Parathyroid adenoma (tissue), 2 donors: ENCODE results near the gene GPR171.
"Not testable (repeated sequence)": the region's sequence is repeated elsewhere in the genome, so short reads cannot be mapped to it uniquely, and the experiment has no call there.

ENCODE experiments used
- H2AFZ ChIP-seq: fragments of 300-600 bp; sonication (generic); one replicate; pipeline ENCODE4 v1.7.0; 2017; ENCODE audit warnings: antibody characterized with exemption, mild to moderate bottlenecking
- H3K27ac ChIP-seq: fragments of 300-600 bp; sonication (generic); one replicate; pipeline ENCODE4 v1.7.0; 2017
- H3K27me3 ChIP-seq: fragments of 300-600 bp; sonication (generic); one replicate; pipeline ENCODE4 v1.7.0; 2017; ENCODE audit warnings: low read length; ENCODE audit not compliant: control insufficient read depth, insufficient read depth
- H3K36me3 ChIP-seq: fragments of 300-600 bp; sonication (generic); one replicate; pipeline ENCODE4 v1.7.0; 2017; ENCODE audit warnings: low read length; ENCODE audit not compliant: control insufficient read depth, insufficient read depth
- H3K4me1 ChIP-seq: fragments of 300-600 bp; sonication (generic); one replicate; pipeline ENCODE4 v1.7.0; 2017; ENCODE audit warnings: control low read depth
- H3K4me2 ChIP-seq: fragments of 300-600 bp; sonication (generic); one replicate; pipeline ENCODE4 v1.7.0; 2017; ENCODE audit warnings: low read length
- H3K4me3 ChIP-seq: fragments of 300-600 bp; sonication (generic); one replicate; pipeline ENCODE4 v1.7.0; 2017; ENCODE audit warnings: low read depth, low read length
- H3K79me2 ChIP-seq: fragments of 300-600 bp; sonication (generic); one replicate; pipeline ENCODE4 v1.7.0; 2017; ENCODE audit warnings: control low read depth
- H3K9ac ChIP-seq: fragments of 300-600 bp; sonication (generic); one replicate; pipeline ENCODE4 v1.7.0; 2017; ENCODE audit warnings: mild to moderate bottlenecking
- H3K9me3 ChIP-seq: fragments of 300-600 bp; sonication (generic); one replicate; pipeline ENCODE4 v1.7.0; 2017; ENCODE audit warnings: low read length; ENCODE audit not compliant: control insufficient read depth
- TF ChIP-seq, protein P1 (sequence below): fragments of 300-600 bp; sonication (generic); IDR thresholded peaks from one replicate; pipeline ENCODE4 v1.7.0; 2017; ENCODE audit warnings: antibody characterized with exemption, mild to moderate bottlenecking
- donor health status: primary hyperparathyroidism.

The GPR171 gene, protein sequence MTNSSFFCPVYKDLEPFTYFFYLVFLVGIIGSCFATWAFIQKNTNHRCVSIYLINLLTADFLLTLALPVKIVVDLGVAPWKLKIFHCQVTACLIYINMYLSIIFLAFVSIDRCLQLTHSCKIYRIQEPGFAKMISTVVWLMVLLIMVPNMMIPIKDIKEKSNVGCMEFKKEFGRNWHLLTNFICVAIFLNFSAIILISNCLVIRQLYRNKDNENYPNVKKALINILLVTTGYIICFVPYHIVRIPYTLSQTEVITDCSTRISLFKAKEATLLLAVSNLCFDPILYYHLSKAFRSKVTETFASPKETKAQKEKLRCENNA

DNA sequence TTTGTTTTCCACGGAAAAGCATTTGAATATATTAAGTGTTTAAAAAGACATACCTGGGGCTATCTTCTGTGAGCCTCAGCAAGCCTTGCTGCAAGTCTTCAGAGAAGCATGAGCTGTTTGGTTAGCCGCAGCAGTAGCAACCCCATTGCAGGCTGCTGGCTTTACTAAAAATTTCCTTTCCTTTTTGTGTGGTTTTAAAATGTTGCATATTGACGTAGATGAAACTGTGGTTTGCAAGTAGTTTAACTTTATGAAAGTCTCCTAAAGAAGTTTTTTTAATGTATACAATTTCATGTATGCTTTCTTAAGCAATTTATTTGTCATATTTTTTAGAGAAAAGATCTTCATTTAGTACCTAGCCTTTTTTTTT, at the start of gene GPR171:
Gene GPR171, minus strand, starts transcription at position 166 of the 370 bp plus-strand sequence. CDS start 3,830 bp downstream, outside the sequence.
- TF ChIP-seq, protein P1, sequence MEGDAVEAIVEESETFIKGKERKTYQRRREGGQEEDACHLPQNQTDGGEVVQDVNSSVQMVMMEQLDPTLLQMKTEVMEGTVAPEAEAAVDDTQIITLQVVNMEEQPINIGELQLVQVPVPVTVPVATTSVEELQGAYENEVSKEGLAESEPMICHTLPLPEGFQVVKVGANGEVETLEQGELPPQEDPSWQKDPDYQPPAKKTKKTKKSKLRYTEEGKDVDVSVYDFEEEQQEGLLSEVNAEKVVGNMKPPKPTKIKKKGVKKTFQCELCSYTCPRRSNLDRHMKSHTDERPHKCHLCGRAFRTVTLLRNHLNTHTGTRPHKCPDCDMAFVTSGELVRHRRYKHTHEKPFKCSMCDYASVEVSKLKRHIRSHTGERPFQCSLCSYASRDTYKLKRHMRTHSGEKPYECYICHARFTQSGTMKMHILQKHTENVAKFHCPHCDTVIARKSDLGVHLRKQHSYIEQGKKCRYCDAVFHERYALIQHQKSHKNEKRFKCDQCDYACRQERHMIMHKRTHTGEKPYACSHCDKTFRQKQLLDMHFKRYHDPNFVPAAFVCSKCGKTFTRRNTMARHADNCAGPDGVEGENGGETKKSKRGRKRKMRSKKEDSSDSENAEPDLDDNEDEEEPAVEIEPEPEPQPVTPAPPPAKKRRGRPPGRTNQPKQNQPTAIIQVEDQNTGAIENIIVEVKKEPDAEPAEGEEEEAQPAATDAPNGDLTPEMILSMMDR: no peak
- H3K36me3 ChIP-seq: no peaks in the 10 kb centered on the region
- no peak within 1 kb of the TSS for H2AFZ ChIP-seq
- H3K27ac ChIP-seq: no peak within 1 kb of the TSS
- H3K4me2 ChIP-seq: no peak within 1 kb of the TSS
- no peak within 1 kb of the TSS for H3K9ac ChIP-seq
- no peaks in the 10 kb centered on the region for H3K9me3 ChIP-seq
- no peaks in the 10 kb centered on the region for H3K79me2 ChIP-seq
- H3K27me3 ChIP-seq: no peaks in the 10 kb centered on the region
- H3K4me1 ChIP-seq: no peaks in the 10 kb centered on the region
- no peak within 1 kb of the TSS for H3K4me3 ChIP-seq

DNA sequence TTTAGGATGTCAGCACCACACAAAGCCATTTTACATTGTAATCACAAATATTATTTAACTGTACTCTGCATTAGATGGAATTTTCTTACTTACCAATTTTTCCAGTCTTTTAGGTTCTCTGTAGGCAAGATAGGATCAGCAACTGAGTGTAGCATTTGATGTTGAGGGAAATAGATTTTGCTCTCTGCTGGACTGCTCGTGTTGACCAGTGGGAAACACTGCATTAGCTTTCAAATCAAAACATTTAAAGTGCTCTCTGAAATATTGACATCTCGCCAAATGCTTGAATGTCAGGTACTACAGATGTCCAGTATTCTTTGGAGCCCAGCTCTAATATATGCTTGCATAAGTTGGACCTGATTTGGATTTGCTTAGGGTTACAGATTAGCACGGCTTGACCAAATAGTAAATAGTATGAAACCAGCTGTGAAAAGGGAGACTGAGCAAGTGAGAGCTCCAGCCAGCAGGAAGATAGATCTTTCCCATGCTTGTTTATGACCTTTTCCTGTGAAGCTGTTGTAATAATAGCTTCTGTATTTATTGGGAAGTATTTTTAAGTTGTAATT, 45.8 kb upstream of the GPR171 start:
- Histone ChIP-seq H3K36me3 (no peaks in the 10 kb centered on the region), H3K4me1 (no peaks in the 10 kb centered on the region), H3K9ac (no peak overlapping the region), H3K4me2 (no peak overlapping the region), H3K4me3 (no peak overlapping the region), H3K79me2 (no peaks in the 10 kb centered on the region), H3K27me3 (no peaks in the 10 kb centered on the region), H2AFZ (no peak overlapping the region), H3K27ac (no peak overlapping the region), H3K9me3 (no peaks in the 10 kb centered on the region)
- TF ChIP-seq, protein P1: no peak

DNA sequence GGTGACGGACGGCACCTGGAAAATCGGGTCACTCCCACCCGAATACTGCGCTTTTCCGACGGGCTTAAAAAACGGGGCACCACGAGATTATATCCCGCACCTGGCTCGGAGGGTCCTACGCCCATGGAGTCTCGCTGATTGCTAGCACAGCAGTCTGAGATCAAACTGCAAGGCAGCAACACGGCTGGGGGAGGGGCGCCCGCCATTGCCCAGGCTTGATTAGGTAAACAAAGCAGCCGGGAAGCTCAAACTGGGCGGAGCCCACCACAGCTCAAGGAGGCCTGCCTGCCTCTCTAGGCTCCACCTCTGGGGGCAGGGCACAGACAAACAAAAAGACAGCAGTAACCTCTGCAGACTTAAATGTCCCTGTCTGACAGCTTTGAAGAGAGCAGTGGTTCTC, 39.0 kb upstream of the GPR171 start:
- not testable (repeated sequence) for H3K9me3 ChIP-seq, H3K4me1 ChIP-seq, H3K4me2 ChIP-seq

DNA sequence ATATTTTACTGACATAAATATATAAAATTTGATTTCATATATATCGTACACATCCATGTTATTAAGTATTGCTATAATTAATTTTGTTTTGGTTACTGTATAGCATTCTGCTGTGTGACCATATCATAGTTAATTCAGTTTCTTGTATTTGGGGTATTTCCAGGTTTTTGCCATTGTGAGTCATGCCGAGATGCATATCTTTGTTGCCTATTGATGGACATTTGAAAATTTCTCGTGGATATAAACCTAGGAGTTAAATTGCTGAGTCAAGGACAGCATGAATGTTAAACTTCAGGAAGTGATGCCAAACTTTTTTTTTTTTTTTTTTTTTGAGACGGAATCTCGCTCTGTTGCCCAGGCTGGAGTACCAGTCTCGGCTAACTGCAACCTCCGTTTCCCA, 33.7 kb upstream of the GPR171 start:
- no peaks in the 10 kb centered on the region for H3K9me3 ChIP-seq
- H3K4me1 ChIP-seq: no peaks in the 10 kb centered on the region
- no peak overlapping the region for H2AFZ ChIP-seq
- no peak overlapping the region for H3K4me3 ChIP-seq
- H3K27me3 ChIP-seq: no peaks in the 10 kb centered on the region
- H3K27ac ChIP-seq: no peak overlapping the region
- no peaks in the 10 kb centered on the region for H3K36me3 ChIP-seq
- H3K79me2 ChIP-seq: no peaks in the 10 kb centered on the region
- no peak overlapping the region for H3K9ac ChIP-seq
- TF ChIP-seq, protein P1: no peak
- no peak overlapping the region for H3K4me2 ChIP-seq

More for the DNA sequence above, 39.0 kb upstream of the GPR171 start:
- not testable (repeated sequence) for H2AFZ ChIP-seq, H3K27ac ChIP-seq, H3K36me3 ChIP-seq, H3K9ac ChIP-seq, H3K27me3 ChIP-seq, H3K79me2 ChIP-seq, H3K4me3 ChIP-seq

DNA sequence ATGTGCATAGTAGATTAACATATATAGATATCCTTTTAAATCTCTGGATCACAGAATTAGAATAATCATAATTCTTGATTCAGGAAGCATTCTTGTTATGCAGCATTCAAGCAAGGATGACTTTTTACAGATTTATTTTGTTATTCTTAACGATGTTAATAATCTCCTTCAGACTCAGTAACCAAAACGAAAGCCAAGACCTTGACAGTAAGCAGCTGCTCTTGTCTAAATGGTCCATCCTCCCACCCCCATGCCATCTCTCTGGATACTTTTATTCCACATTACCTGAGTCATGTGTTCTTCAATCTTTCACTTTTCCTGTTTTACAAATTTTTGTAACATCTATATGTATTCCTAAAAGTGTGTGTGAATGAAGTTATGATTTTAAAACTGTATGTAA, 33.3 kb upstream of the GPR171 start:
- Histone ChIP-seq H3K27ac (no peak overlapping the region), H3K4me2 (no peak overlapping the region), H3K9me3 (no peaks in the 10 kb centered on the region), H3K36me3 (no peaks in the 10 kb centered on the region), H3K27me3 (no peaks in the 10 kb centered on the region), H3K4me1 (no peaks in the 10 kb centered on the region), H3K79me2 (no peaks in the 10 kb centered on the region), H2AFZ (no peak overlapping the region), H3K4me3 (no peak overlapping the region), H3K9ac (no peak overlapping the region)
- TF ChIP-seq, protein P1: no peak
